ENCODE results near the gene IGSF11.

DNA sequence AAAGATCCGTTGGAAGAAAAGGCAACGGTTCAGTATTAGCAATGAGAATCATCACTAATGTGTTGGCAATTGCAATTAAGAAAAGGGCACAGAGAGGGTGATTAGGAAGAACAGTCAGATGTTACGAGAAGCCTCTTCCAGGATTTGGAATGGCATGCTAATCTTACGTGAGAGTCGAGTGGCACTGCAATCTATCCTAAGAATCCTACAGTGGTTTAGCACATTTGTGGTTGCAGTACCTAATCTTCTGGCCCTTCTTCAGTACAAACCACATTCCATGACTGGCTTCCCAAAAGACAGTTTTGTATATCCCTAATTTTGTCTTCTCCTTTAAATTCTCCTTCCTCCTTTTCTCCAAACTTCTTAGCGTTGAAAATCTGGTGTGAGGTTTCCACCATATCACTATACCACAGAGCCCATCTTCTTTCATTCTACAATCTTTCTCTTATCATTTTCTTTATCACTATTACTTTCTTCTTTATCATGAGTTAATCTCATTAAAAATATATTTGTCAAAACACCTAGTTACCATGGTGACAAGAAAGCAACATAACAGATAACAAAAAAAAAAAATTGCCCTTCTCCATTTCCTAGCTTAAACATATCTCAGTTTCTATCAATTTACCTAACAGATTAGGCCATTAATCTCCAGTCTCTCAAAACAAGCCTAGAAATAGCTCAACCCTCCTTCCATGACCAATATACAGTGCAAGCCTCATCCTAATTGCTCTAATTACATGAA, 60.1 kb downstream of the IGSF11 start:
- TF ChIP-seq, protein P1, sequence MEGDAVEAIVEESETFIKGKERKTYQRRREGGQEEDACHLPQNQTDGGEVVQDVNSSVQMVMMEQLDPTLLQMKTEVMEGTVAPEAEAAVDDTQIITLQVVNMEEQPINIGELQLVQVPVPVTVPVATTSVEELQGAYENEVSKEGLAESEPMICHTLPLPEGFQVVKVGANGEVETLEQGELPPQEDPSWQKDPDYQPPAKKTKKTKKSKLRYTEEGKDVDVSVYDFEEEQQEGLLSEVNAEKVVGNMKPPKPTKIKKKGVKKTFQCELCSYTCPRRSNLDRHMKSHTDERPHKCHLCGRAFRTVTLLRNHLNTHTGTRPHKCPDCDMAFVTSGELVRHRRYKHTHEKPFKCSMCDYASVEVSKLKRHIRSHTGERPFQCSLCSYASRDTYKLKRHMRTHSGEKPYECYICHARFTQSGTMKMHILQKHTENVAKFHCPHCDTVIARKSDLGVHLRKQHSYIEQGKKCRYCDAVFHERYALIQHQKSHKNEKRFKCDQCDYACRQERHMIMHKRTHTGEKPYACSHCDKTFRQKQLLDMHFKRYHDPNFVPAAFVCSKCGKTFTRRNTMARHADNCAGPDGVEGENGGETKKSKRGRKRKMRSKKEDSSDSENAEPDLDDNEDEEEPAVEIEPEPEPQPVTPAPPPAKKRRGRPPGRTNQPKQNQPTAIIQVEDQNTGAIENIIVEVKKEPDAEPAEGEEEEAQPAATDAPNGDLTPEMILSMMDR (IDR thresholded peaks at IDR 0.05): no peak
- no peak for TF ChIP-seq EP300 (IDR thresholded peaks at IDR 0.05)
- no peak for TF ChIP-seq POLR2A (IDR thresholded peaks at IDR 0.05)
- TF ChIP-seq POLR2AphosphoS5 (IDR thresholded peaks at IDR 0.05): no peak
